KMS-11 (cell line): ENCODE results near the gene PPIL6.

Experiments used
- H2AFZ ChIP-seq: fragments of 200-600 bp; sonication (generic); 2 replicates; pipeline ENCODE4 v1.6.1; 2016; ENCODE audit warnings: antibody characterized with exemption, mixed run types, low read depth
- H3K27ac ChIP-seq: fragments of 200-600 bp; sonication (generic); 2 replicates; pipeline ENCODE4 v1.6.1; 2016; ENCODE audit warnings: mild to moderate bottlenecking, mixed run types
- H3K27me3 ChIP-seq: fragments of 200-600 bp; sonication (generic); 2 replicates; pipeline ENCODE4 v1.6.1; 2017; ENCODE audit warnings: mild to moderate bottlenecking, low read depth, mixed run types, moderate library complexity; ENCODE audit not compliant: insufficient read depth
- H3K36me3 ChIP-seq: fragments of 200-600 bp; sonication (generic); 2 replicates; pipeline ENCODE4 v1.6.1; 2017; ENCODE audit warnings: mild to moderate bottlenecking, mixed run types; ENCODE audit not compliant: insufficient read depth
- H3K4me1 ChIP-seq: fragments of 200-600 bp; sonication (generic); 2 replicates; pipeline ENCODE4 v1.6.1; 2016; ENCODE audit warnings: mild to moderate bottlenecking, low read depth, mixed run types; ENCODE audit not compliant: poor library complexity, severe bottlenecking
- H3K4me2 ChIP-seq: fragments of 200-600 bp; sonication (generic); 2 replicates; pipeline ENCODE4 v1.7.0; 2016; ENCODE audit warnings: mild to moderate bottlenecking, mixed run types
- H3K4me3 ChIP-seq: fragments of 200-600 bp; sonication (generic); IDR thresholded peaks from 2 replicates; pipeline ENCODE4 v1.6.1; 2017; ENCODE audit warnings: low read depth, low read length, mixed read lengths; ENCODE audit not compliant: insufficient read depth
- H3K79me2 ChIP-seq: fragments of 200-600 bp; sonication (generic); 2 replicates; pipeline ENCODE4 v1.6.1; 2016; ENCODE audit warnings: low read depth, mixed run types; ENCODE audit not compliant: insufficient read depth
- H3K9ac ChIP-seq: fragments of 200-600 bp; sonication (generic); 2 replicates; pipeline ENCODE4 v1.6.1; 2016; ENCODE audit warnings: mild to moderate bottlenecking, mixed run types
- H4K20me1 ChIP-seq: fragments of 200-600 bp; sonication (generic); 2 replicates; pipeline ENCODE4 v1.6.1; 2016; ENCODE audit warnings: mild to moderate bottlenecking, mixed run types; ENCODE audit not compliant: insufficient read depth
- CTCF ChIP-seq: fragments of 200-600 bp; sonication (generic); conservative IDR thresholded peaks from 2 replicates; pipeline ENCODE4 v1.6.1; 2017; ENCODE audit warnings: low read depth, mild to moderate bottlenecking, antibody characterized with exemption, low read length, moderate library complexity, mixed read lengths

Gene PPIL6

GRCh38 chr6:109420751-109421150 is 19.7 kb downstream of the PPIL6 start:
- H3K27ac ChIP-seq, result no peak overlapping the region
- H3K36me3 ChIP-seq, result no peaks in the 10 kb centered on the region
- H2AFZ ChIP-seq, result no peak overlapping the region
- H3K79me2 ChIP-seq, result no peaks in the 10 kb centered on the region
- H3K4me1 ChIP-seq, result no peaks in the 10 kb centered on the region
- H3K4me2 ChIP-seq, result no peak overlapping the region
- H4K20me1 ChIP-seq, result no peaks in the 10 kb centered on the region
- H3K9ac ChIP-seq, result no peak overlapping the region
- H3K27me3 ChIP-seq, result no peaks in the 10 kb centered on the region
- no peak overlapping the region for H3K4me3 ChIP-seq
- no peak for TF ChIP-seq CTCF

GRCh38 chr6:109417646-109418045 is 22.8 kb downstream of the PPIL6 start:
- Histone ChIP-seq H3K79me2 (no peaks in the 10 kb centered on the region), H3K4me3 (no peak overlapping the region), H3K4me2 (no peak overlapping the region), H3K36me3 (no peaks in the 10 kb centered on the region), H2AFZ (no peak overlapping the region), H4K20me1 (no peaks in the 10 kb centered on the region), H3K4me1 (no peaks in the 10 kb centered on the region), H3K27ac (no peak overlapping the region), H3K9ac (no peak overlapping the region), H3K27me3 (no peaks in the 10 kb centered on the region)
- no peak for TF ChIP-seq CTCF

- Histone ChIP-seq H3K4me3 (no peak overlapping the region), H3K27me3 (no peaks in the 10 kb centered on the region), H3K27ac (no peak overlapping the region), H3K4me2 (no peak overlapping the region), H3K79me2 (no peaks in the 10 kb centered on the region), H3K36me3 (no peaks in the 10 kb centered on the region), H2AFZ (no peak overlapping the region), H3K4me1 (no peaks in the 10 kb centered on the region), H3K9ac (no peak overlapping the region), H4K20me1 (no peaks in the 10 kb centered on the region)
- TF ChIP-seq CTCF, result no peak
Measured at GRCh38 chr6:109411034-109411433, 29.4 kb downstream of the PPIL6 start.

GRCh38 chr6:109406196-109406595 is 34.2 kb downstream of the PPIL6 start:
- no peak overlapping the region for H3K27ac ChIP-seq
- no peak overlapping the region for H3K4me3 ChIP-seq
- H3K27me3 ChIP-seq, result no peaks in the 10 kb centered on the region
- H2AFZ ChIP-seq, result no peak overlapping the region
- no peak overlapping the region for H3K4me2 ChIP-seq
- no peaks in the 10 kb centered on the region for H4K20me1 ChIP-seq
- TF ChIP-seq CTCF, result no peak
- H3K4me1 ChIP-seq, result no peaks in the 10 kb centered on the region
- H3K9ac ChIP-seq, result no peak overlapping the region
- H3K79me2 ChIP-seq, result no peaks in the 10 kb centered on the region
- H3K36me3 ChIP-seq, result no peaks in the 10 kb centered on the region

- Histone ChIP-seq H3K4me2 (no peak overlapping the region), H3K27ac (no peak overlapping the region), H4K20me1 (no peaks in the 10 kb centered on the region), H3K4me3 (no peak overlapping the region), H2AFZ (no peak overlapping the region), H3K27me3 (no peaks in the 10 kb centered on the region), H3K36me3 (no peaks in the 10 kb centered on the region), H3K9ac (no peak overlapping the region), H3K4me1 (no peaks in the 10 kb centered on the region), H3K79me2 (no peaks in the 10 kb centered on the region)
- no peak for TF ChIP-seq CTCF
Measured at GRCh38 chr6:109397020-109397419, 43.4 kb downstream of the PPIL6 start.
